Measurements from ENCODE around the gene ALG6. TPM values are rescaled to one million over a fixed set of nuclear protein-coding genes. Genes with fewer than 3 reads are reported as not detected.

The ALG6 gene
- total RNA-seq, 1 donor from 2014 or later, result 5.7 TPM

DNA sequence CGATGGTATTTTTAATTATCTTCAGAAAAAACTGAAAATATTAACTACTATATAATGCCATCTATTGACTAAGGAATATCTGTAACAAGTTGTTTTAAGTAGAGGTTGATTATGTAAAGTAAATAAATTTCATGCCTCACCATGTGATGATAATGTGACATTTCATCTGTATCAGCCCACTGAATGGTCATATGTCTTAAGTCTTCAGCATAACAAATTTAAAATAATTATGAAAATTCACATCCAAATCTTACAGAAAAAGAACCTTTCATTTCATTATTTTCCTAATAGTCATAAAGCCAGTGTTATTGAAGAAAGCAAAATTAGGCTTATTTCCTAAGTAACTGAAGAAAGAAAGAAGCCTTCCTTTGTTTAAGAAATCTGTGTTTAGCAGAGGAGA, 83.0 kb downstream of the ALG6 start:
- no peaks in the 10 kb centered on the region for H3K27me3 ChIP-seq
- no peaks in the 10 kb centered on the region for H3K36me3 ChIP-seq
- intact Hi-C loops (cut with DNase I), result no loop called here
- H3K27ac ChIP-seq, result no peak overlapping the region
- TF ChIP-seq, protein P1, sequence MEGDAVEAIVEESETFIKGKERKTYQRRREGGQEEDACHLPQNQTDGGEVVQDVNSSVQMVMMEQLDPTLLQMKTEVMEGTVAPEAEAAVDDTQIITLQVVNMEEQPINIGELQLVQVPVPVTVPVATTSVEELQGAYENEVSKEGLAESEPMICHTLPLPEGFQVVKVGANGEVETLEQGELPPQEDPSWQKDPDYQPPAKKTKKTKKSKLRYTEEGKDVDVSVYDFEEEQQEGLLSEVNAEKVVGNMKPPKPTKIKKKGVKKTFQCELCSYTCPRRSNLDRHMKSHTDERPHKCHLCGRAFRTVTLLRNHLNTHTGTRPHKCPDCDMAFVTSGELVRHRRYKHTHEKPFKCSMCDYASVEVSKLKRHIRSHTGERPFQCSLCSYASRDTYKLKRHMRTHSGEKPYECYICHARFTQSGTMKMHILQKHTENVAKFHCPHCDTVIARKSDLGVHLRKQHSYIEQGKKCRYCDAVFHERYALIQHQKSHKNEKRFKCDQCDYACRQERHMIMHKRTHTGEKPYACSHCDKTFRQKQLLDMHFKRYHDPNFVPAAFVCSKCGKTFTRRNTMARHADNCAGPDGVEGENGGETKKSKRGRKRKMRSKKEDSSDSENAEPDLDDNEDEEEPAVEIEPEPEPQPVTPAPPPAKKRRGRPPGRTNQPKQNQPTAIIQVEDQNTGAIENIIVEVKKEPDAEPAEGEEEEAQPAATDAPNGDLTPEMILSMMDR (IDR thresholded peaks at IDR 0.05), result no peak
- H3K4me3 ChIP-seq, result no peak overlapping the region
- H3K4me1 ChIP-seq, result no peaks in the 10 kb centered on the region
- H3K9me3 ChIP-seq, result no peaks in the 10 kb centered on the region
- DNase-seq (ENCODE audit: low spot score in 2 of 2), result no peak

- DNase-seq (ENCODE audit: low spot score in 2 of 2), result no peak
- no peak overlapping the region for H3K4me3 ChIP-seq
- no peaks in the 10 kb centered on the region for H3K4me1 ChIP-seq
- TF ChIP-seq, protein P1 (IDR thresholded peaks at IDR 0.05), result no peak
- intact Hi-C loops (cut with DNase I), result no loop called here
- H3K9me3 ChIP-seq, result no peaks in the 10 kb centered on the region
- no peak overlapping the region for H3K27ac ChIP-seq
- H3K27me3 ChIP-seq, result no peaks in the 10 kb centered on the region
- H3K36me3 ChIP-seq, result no peaks in the 10 kb centered on the region
Observed at GRCh38 chr1:63453232-63453631, 85.8 kb downstream of the ALG6 start.

DNA sequence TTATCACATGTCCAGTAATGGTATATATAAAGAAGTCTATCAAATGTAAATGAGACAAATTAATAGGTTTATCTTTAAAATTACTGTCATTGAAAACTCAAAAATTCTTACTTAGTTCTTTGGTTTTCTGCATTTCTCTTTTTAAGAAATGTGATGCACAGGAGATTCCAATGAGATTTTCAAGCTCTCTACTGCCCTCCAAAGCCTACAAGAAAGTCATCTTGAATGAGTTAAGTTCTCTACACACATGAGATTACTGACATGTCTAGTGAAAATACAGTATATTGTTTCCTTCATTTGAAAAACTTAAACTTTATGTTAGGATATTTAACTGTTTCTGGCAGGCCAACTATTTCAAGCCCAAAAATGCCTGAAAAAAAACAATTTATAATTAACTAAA, 86.8 kb downstream of the ALG6 start:
- intact Hi-C loops (cut with DNase I), result no loop called here

GRCh38 chr1:63458750-63459149, 91.3 kb downstream of the ALG6 start:
- TF ChIP-seq, protein P1 (IDR thresholded peaks at IDR 0.05), result no peak
- H3K4me1 ChIP-seq, result no peaks in the 10 kb centered on the region
- H3K9me3 ChIP-seq, result peaks cover 8 to 11% of the 10 kb centered on the region in 2 donors
- H3K27me3 ChIP-seq, result no peaks in the 10 kb centered on the region
- intact Hi-C loops (cut with DNase I), result no loop called here
- H3K4me3 ChIP-seq, result no peak overlapping the region
- no peaks in the 10 kb centered on the region for H3K36me3 ChIP-seq
- DNase-seq (ENCODE audit: low spot score in 2 of 2), result no peak
- no peak overlapping the region for H3K27ac ChIP-seq

More for the DNA sequence above, 86.8 kb downstream of the ALG6 start:
- TF ChIP-seq, protein P1 (IDR thresholded peaks at IDR 0.05), result no peak
- DNase-seq (ENCODE audit: low spot score in 2 of 2), result no peak
- H3K36me3 ChIP-seq, result no peaks in the 10 kb centered on the region
- H3K4me3 ChIP-seq, result no peak overlapping the region
- H3K4me1 ChIP-seq, result no peaks in the 10 kb centered on the region
- no peak overlapping the region for H3K27ac ChIP-seq
- H3K27me3 ChIP-seq, result no peaks in the 10 kb centered on the region
- no peaks in the 10 kb centered on the region for H3K9me3 ChIP-seq

DNA sequence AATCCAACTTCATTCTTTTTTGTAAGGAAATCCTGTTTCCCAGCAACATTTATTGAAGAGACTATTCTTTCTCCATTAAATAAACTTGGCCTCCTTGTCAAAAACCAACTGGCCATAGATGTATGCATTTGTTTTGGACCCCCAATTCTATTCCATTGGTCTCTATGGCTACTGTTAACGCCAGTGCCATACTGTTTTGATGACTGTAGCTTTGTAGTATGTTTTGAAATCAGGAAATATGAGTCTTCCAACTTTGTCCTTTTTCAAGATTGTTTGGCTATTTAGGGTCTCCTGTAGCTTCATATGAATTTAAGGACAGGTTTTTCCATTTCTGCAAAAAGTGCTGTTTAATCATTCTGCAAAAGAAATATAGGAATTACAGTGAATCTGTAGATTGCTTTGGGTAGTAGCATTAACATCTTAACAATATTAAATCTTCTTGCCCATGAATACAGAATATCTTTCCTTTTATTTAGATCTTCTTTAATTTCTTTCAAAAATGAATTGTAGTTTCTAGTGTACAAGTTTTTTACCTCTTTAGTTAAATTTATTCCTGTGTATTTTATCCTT, 94.3 kb downstream of the ALG6 start:
- TF ChIP-seq, protein P1 (IDR thresholded peaks at IDR 0.05), result no peak

GRCh38 chr1:63463248-63463647, 95.8 kb downstream of the ALG6 start:
- Histone ChIP-seq H3K9me3 (peaks cover 8 to 11% of the 10 kb centered on the region in 2 donors), H3K4me3 (no peak overlapping the region), H3K27me3 (no peaks in the 10 kb centered on the region), H3K27ac (no peak overlapping the region), H3K36me3 (no peaks in the 10 kb centered on the region), H3K4me1 (no peaks in the 10 kb centered on the region)
- TF ChIP-seq, protein P1 (IDR thresholded peaks at IDR 0.05), result no peak
- intact Hi-C loops (cut with DNase I), result no loop called here
- no peak for DNase-seq (ENCODE audit: low spot score in 2 of 2)

More for the DNA sequence above, 94.3 kb downstream of the ALG6 start:
- DNase-seq (ENCODE audit: low spot score in 2 of 2), result no peak
- Histone ChIP-seq H3K36me3 (no peaks in the 10 kb centered on the region), H3K27ac (no peak overlapping the region), H3K4me1 (no peaks in the 10 kb centered on the region), H3K9me3 (peaks cover 8 to 11% of the 10 kb centered on the region in 2 donors), H3K4me3 (no peak overlapping the region), H3K27me3 (no peaks in the 10 kb centered on the region)
- intact Hi-C loops (cut with DNase I), result no loop called here

All from ascending aorta (tissue), 2 donors.